ENCODE results near the gene PACS1.

DNA sequence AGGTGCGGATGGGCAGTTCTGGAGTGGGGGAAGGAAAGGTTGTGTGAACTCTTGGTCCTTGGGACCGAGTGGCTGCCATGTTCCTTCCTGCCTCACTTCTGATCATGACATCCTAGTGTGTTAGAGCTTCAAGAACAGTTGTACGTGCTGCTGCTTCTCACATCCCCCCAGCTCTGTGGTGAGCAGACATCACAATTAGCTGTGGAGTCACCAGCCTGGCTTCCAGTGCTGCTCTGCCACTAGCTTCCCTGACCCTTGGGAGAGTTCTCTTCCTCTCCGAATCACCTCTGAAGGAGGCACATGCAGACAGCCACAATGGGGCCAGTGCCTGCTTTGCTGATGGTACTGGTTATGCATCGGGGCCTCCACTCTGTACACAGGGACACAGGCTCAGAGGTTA lies 192.1 kb downstream of the PACS1 start:
- TF ChIP-seq, protein P1, sequence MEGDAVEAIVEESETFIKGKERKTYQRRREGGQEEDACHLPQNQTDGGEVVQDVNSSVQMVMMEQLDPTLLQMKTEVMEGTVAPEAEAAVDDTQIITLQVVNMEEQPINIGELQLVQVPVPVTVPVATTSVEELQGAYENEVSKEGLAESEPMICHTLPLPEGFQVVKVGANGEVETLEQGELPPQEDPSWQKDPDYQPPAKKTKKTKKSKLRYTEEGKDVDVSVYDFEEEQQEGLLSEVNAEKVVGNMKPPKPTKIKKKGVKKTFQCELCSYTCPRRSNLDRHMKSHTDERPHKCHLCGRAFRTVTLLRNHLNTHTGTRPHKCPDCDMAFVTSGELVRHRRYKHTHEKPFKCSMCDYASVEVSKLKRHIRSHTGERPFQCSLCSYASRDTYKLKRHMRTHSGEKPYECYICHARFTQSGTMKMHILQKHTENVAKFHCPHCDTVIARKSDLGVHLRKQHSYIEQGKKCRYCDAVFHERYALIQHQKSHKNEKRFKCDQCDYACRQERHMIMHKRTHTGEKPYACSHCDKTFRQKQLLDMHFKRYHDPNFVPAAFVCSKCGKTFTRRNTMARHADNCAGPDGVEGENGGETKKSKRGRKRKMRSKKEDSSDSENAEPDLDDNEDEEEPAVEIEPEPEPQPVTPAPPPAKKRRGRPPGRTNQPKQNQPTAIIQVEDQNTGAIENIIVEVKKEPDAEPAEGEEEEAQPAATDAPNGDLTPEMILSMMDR (conservative IDR thresholded peaks at IDR 0.05 in 1 of 2, IDR thresholded peaks at IDR 0.05 in 1 of 2; ENCODE audit: low read depth in 1 of 2, low read length in 2 of 2): no peak
- no peak for TF ChIP-seq EZH2 (IDR thresholded peaks at IDR 0.05; ENCODE audit: low read length, missing control alignments)

All from fibroblast of lung (primary cell).